ENCODE measurements around the gene TFB2M.

The TFB2M gene

GRCh38 chr1:246512230-246512629, 53.8 kb downstream of the TFB2M start:
- DNase-seq = no peak

GRCh38 chr1:246511203-246511602, 54.9 kb downstream of the TFB2M start:
- no peak for DNase-seq

- no peak for DNase-seq
Measured at GRCh38 chr1:246510147-246511030, 55.7 kb downstream of the TFB2M start.

- no peak for DNase-seq
Measured at GRCh38 chr1:246508897-246509688, 57.0 kb downstream of the TFB2M start.

- DNase-seq = peak; percentile 92
Measured at GRCh38 chr1:246506674-246507481, 59.2 kb downstream of the TFB2M start, which contains the start of gene SMYD3. TSS of gene SMYD3 (minus strand) at chr1:246507279.

- DNase-seq = no peak
Measured at GRCh38 chr1:246506367-246506673, 59.7 kb downstream of the TFB2M start.

GRCh38 chr1:246503341-246503740, 62.7 kb downstream of the TFB2M start:
- DNase-seq = no peak

GRCh38 chr1:246497331-246497915, 68.6 kb downstream of the TFB2M start:
- no peak for DNase-seq

- DNase-seq = peak; percentile 80
Measured at GRCh38 chr1:246492611-246493245, 73.3 kb downstream of the TFB2M start.

- no peak for DNase-seq
Measured at GRCh38 chr1:246491551-246492053, 74.5 kb downstream of the TFB2M start.
